Measurements from ENCODE around the gene BMF. TPM values are rescaled to one million over a fixed set of nuclear protein-coding genes. Genes with fewer than 3 reads are reported as not detected.

BMF gene
- total RNA-seq, 1 donor from 2014 or later = 5.5 TPM

DNA sequence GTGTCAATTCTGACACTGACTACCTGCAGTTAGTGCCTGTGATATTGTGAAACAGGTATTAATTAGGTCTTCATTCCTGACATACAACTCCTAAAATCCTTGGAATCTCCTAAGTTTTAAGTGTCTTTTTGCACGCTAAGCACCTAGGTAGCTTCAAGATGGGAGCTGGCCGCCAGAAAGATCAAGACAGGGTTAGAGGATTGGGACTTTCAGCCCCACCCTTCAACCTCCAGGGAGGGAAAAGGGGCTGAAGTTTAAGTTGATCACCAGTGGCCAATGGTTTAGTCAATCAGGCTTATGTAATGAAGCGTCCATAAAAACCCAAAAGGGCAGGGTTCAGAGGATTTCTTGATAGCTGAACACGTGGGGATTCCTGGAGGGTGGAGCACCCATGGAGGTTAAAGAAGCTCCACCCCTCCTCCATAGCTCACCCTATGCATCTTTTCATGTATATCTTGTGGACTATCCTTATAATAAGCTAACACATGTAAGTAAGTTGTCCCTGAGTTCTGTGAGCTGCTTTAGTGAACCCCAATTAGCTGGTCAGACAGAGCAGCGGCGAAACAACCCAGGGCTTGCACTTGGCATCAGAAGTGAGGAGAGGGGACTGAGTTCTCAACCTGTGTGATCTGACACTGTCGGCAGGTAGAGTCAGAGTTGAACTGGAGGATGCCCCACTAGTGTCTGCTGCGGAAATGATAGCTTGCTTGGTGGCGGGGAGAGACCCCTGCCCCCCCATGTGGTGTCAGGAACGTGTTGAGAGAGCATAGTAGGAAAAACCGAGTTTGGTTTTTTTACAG, 56.9 kb downstream of the BMF start:
- intact Hi-C loops (cut with micrococcal nuclease) = no loop called here

- intact Hi-C loops (cut with micrococcal nuclease) = no loop called here
These were observed 57.8 kb downstream of the BMF start for GRCh38 chr15:40050788-40051470.

DNA sequence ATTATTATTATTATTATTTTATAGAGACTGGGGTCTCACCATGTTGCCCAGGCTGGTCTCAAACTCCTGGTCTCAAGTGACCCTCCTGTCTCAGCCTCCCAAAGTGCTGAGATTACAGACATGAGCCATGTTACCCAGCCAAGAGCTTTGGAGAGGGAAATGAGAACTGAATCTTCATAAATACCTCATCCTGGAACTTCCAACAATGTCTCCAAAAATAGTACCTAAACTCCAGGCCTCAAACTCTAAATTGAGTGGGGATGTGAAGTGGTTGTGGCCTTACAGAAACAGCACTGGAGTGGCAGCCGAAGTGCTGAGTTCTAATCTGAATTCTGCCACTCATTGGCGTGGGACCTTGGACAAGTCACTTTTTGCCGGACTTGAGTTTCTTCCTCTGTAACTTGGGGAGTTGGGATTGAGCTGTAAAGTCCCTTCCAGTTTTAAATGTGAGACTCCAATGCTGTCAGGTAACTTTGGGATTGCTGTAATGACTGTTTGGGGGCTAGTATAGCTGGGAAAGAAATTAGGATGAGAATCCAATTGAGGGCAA, 59.7 kb downstream of the BMF start:
- intact Hi-C loops (cut with micrococcal nuclease) = loop anchor here (5.0 kb wide), 1 partner anchor 128 kb away; no protein-coding TSS in a partner anchor

DNA sequence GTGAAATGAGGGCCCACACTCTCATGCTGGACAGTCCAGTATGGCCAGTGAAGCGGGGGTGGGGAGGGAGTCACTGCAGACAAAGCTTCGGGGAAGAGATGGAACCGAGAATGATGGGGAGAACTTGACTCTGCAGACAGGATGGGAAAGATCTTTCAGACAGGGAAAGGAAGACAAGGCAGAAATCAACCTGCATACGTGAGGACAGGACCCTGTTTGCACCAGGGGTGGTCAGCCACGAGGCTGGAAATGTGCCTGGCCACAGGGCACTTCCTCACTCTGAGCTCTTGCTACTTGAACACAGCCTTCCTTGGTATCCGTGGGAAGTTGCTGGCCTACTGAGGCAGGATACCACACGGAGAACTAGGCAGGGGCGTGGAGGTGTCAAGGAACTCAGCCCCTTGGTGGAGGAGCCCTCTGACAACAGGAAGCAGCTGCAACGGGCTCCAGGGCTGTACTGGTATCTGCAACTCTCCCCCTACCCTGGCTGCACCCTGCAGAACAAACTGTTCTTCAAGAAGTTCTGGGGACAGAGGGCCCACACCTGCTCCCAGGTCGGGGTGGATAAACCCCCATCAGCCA, 60.4 kb downstream of the BMF start:
- intact Hi-C loops (cut with micrococcal nuclease) = loop anchor here (5.0 kb wide), 1 partner anchor 129 kb away; no protein-coding TSS in a partner anchor

DNA sequence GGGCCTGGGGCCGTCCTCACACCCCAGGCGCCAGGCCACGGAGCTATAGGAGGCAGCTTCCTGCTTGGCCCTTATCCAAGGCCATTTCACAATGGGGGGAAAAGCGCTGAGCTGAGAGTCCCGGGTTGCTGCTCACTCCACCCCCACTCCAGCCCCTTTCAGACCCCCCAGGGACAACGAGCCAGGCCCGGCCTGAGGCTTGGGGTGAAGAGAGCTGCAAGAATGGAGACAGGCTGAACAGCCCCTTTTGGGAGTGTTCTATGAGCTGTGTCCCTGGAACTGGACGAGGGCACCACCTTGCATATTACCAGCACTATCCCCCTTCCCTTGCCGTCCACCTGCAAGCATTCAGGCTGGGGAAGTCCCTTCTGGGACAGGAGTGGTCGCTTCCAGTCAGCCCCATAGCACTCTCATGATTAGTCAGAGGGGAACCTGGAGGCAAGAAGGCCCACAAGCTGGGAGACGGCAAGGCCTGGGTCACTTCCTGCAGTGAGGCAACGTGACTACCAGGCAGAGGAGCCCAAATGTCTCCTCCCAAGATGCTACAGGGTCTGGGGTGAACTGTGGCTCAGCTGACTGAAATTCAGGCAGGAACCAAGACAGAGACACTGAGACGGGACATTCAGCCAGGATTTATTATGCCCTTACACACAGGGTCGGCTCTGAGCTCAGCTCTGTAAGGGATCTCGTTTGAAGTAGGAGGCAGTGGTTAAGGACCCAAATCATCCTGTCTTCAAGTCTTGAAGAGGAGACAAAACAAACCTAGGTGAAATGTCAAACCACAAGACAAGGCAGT, 61.1 kb downstream of the BMF start:
- intact Hi-C loops (cut with micrococcal nuclease) = loop anchor here (5.0 kb wide), 1 partner anchor 130 kb away; no protein-coding TSS in a partner anchor

DNA sequence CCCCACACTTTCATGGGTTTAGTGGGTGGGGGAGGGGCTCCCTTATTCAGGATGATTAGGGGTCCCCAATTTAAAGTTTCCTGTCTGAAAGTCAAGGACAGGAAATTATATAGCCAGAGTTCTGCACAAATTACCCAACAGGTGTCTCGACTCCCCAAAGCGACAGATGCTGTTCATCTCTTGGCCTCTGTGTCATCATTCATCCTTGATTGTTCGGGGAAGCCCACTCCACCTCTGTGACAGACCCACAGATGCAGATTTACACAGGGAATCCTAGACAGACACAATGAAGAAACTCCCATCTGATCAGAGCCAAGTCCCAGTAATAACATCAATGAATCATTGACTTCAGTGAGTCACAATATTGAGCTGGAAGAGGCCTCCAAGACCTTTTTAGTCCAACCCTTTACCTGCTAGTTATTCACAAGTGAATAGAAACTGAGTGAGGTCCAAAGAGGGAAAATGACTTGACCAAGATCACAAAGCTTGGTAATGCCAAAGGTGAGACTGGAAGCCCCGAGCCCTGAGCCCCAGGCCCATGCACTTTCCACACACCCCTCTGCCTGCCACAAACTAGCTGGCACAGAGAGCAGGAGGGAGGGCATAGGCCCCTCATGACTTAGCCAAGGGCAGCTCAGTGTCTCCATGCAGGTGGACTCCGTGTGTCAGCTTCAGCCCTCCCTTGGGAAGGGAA, 61.8 kb downstream of the BMF start:
- intact Hi-C loops (cut with micrococcal nuclease) = loop anchor here (5.0 kb wide), 1 partner anchor 130 kb away; no protein-coding TSS in a partner anchor

- intact Hi-C loops (cut with micrococcal nuclease) = loop anchor here (1.0 to 5.0 kb wide), 3 partner anchors 62 to 229 kb away; no protein-coding TSS in a partner anchor
These were observed 63.0 kb downstream of the BMF start for GRCh38 chr15:40045572-40046217.

- intact Hi-C loops (cut with micrococcal nuclease) = loop anchor here (1.0 to 5.0 kb wide), 3 partner anchors 62 to 229 kb away; no protein-coding TSS in a partner anchor
These were observed 63.7 kb downstream of the BMF start for GRCh38 chr15:40044717-40045571.

- intact Hi-C loops (cut with micrococcal nuclease) = no loop called here
These were observed 64.6 kb downstream of the BMF start for GRCh38 chr15:40043927-40044716.

GRCh38 chr15:40042791-40043320, 65.8 kb downstream of the BMF start:
- intact Hi-C loops (cut with micrococcal nuclease) = no loop called here

DNA sequence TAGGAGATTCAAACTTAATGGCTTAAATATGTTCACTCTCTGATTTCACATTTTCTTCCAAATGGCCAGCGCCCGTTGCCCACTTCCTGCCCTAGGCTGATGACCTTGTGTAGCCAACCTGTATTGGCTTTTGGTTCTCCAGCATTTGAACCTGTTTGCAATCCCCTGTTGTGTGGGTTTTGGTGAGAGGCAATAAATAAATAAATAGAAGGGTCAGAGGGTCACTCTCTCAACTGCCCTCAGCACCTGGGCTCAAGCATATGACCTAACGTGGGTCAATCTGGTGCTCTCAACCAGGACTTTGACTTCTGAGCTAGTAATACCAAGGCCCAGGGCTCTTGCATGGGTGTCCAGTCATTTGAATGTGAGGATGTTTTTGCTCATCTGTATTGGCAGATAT, 67.9 kb downstream of the BMF start:
- intact Hi-C loops (cut with micrococcal nuclease) = no loop called here

DNA sequence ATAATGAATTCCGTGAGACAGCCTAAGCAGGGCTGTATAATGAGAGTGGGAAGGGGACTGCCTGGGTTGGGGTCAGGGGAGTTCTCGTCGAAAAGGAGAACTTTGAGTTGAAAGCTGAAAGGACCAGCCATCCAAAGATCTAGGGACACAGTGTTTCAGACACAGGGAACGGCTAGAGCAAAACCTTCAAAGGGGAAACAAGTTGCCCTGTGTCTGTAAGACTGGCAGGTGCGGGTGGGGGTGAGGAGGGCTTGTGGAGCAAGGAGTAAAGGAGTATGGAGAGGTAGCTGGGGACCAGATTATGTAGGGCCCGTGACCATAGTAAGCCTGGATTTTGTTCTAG, 68.4 kb downstream of the BMF start:
- intact Hi-C loops (cut with micrococcal nuclease) = no loop called here

GRCh38 chr15:40038638-40039543, 69.8 kb downstream of the BMF start, which contains the start of gene SRP14:
Gene SRP14, minus strand, starts transcription at chr15:40039181. Its CDS starts 65 bp downstream, at chr15:40039116.
- intact Hi-C loops (cut with micrococcal nuclease) = loop anchor here (1.0 to 2.0 kb wide), 5 partner anchors 60 to 252 kb away; partner anchors contain the start of genes BMF, BUB1B and GPR176

DNA sequence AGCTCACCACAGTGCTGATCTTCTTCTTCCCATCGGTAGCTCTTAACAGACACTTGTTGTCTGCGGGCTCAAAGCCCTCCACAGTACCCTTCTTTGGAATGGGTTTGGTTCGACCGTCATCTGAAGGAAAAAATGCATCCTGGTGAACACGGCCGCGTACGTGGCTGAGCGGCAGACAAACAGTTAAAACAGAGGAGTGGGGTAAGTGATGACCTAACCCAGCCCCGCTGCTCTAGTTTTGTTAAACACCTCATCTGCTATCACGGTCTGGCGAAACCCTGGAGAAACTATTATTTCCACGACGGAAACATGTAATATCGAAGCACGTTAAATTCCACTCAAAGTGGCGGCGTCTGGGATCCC, 70.4 kb downstream of the BMF start:
- intact Hi-C loops (cut with micrococcal nuclease) = loop anchor here (2.0 kb wide), 4 partner anchors 61 to 251 kb away; partner anchors contain the start of genes BMF and GPR176
